ENCODE measurements around the gene LRIG2.

DNA sequence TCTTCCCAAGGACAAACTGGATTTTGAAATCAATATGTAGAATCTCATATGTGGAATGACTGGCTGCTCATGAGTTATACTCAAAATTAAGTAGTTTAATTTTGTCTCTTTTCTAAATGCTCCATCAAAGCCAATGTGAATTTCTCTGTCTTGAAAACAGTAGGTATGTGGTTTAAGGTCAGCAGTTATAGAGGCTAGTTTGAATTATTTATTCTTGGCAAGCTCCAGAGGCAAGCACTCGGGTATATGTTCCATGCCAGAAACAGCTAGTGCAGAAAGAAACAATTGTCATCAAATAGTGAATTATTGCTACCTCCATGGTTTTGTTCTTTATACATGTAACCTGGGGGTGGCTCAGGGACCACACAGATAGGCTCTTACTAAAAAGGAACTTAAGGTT lies 63.5 kb downstream of the LRIG2 start:
- TF ChIP-seq POLR2A (IDR thresholded peaks at IDR 0.05) = no peak
- TF ChIP-seq, protein P1, sequence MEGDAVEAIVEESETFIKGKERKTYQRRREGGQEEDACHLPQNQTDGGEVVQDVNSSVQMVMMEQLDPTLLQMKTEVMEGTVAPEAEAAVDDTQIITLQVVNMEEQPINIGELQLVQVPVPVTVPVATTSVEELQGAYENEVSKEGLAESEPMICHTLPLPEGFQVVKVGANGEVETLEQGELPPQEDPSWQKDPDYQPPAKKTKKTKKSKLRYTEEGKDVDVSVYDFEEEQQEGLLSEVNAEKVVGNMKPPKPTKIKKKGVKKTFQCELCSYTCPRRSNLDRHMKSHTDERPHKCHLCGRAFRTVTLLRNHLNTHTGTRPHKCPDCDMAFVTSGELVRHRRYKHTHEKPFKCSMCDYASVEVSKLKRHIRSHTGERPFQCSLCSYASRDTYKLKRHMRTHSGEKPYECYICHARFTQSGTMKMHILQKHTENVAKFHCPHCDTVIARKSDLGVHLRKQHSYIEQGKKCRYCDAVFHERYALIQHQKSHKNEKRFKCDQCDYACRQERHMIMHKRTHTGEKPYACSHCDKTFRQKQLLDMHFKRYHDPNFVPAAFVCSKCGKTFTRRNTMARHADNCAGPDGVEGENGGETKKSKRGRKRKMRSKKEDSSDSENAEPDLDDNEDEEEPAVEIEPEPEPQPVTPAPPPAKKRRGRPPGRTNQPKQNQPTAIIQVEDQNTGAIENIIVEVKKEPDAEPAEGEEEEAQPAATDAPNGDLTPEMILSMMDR (IDR thresholded peaks at IDR 0.05 in 8 of 11, conservative IDR thresholded peaks at IDR 0.05 in 3 of 11) = no peak
- TF ChIP-seq POLR2AphosphoS5 (IDR thresholded peaks at IDR 0.05) = no peak
